ENCODE measurements around the gene CYP26C1.

Gene CYP26C1

GRCh38 chr10:93063977-93064660 lies 3.5 kb downstream of the CYP26C1 start:
- Histone ChIP-seq H3K27ac (ENCODE audit: low read depth, low read length, poor library complexity, severe bottlenecking) (no peak overlapping the region), H3K9me2 (ENCODE audit: low read depth, low read length) (no peaks in the 10 kb centered on the region), H3K27me3 (ENCODE audit: insufficient read depth, low read length) (no peaks in the 10 kb centered on the region), H3K79me2 (ENCODE audit: insufficient read depth, low read length) (no peaks in the 10 kb centered on the region), H3K4me2 (ENCODE audit: low read length) (no peak overlapping the region), H3K4me1 (ENCODE audit: insufficient read depth, low read length, severe bottlenecking) (peaks cover 7% of the 10 kb centered on the region), H3K36me3 (ENCODE audit: insufficient read depth, low read length) (no peaks in the 10 kb centered on the region), H3K9me3 (ENCODE audit: low read length) (no peaks in the 10 kb centered on the region), H3K9ac (ENCODE audit: low read length) (no peak overlapping the region), H4K20me1 (ENCODE audit: insufficient read depth, low read length) (no peaks in the 10 kb centered on the region), H2AFZ (ENCODE audit: low read length) (no peak overlapping the region), H3F3A (ENCODE audit: insufficient read depth, low read length) (no peaks in the 10 kb centered on the region), H3K4me3 (ENCODE audit: low read depth, low read length, poor library complexity, severe bottlenecking) (no peak overlapping the region)
- no peak for TF ChIP-seq EZH2 (IDR thresholded peaks at IDR 0.05; ENCODE audit: borderline replicate concordance, low read length)
- TF ChIP-seq, protein P1, sequence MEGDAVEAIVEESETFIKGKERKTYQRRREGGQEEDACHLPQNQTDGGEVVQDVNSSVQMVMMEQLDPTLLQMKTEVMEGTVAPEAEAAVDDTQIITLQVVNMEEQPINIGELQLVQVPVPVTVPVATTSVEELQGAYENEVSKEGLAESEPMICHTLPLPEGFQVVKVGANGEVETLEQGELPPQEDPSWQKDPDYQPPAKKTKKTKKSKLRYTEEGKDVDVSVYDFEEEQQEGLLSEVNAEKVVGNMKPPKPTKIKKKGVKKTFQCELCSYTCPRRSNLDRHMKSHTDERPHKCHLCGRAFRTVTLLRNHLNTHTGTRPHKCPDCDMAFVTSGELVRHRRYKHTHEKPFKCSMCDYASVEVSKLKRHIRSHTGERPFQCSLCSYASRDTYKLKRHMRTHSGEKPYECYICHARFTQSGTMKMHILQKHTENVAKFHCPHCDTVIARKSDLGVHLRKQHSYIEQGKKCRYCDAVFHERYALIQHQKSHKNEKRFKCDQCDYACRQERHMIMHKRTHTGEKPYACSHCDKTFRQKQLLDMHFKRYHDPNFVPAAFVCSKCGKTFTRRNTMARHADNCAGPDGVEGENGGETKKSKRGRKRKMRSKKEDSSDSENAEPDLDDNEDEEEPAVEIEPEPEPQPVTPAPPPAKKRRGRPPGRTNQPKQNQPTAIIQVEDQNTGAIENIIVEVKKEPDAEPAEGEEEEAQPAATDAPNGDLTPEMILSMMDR (IDR thresholded peaks at IDR 0.05; ENCODE audit: low read length): no peak

GRCh38 chr10:93064874-93065660 lies 4.5 kb downstream of the CYP26C1 start:
- H3K27ac ChIP-seq (ENCODE audit: low read depth, low read length, poor library complexity, severe bottlenecking): no peak overlapping the region
- no peak overlapping the region for H3K4me3 ChIP-seq (ENCODE audit: low read depth, low read length, poor library complexity, severe bottlenecking)
- H4K20me1 ChIP-seq (ENCODE audit: insufficient read depth, low read length): no peaks in the 10 kb centered on the region
- H2AFZ ChIP-seq (ENCODE audit: low read length): no peak overlapping the region
- H3K36me3 ChIP-seq (ENCODE audit: insufficient read depth, low read length): no peaks in the 10 kb centered on the region
- no peak overlapping the region for H3K4me2 ChIP-seq (ENCODE audit: low read length)
- no peaks in the 10 kb centered on the region for H3K9me3 ChIP-seq (ENCODE audit: low read length)
- no peaks in the 10 kb centered on the region for H3F3A ChIP-seq (ENCODE audit: insufficient read depth, low read length)
- H3K79me2 ChIP-seq (ENCODE audit: insufficient read depth, low read length): no peaks in the 10 kb centered on the region
- no peaks in the 10 kb centered on the region for H3K9me2 ChIP-seq (ENCODE audit: low read depth, low read length)
- H3K27me3 ChIP-seq (ENCODE audit: insufficient read depth, low read length): no peaks in the 10 kb centered on the region
- H3K9ac ChIP-seq (ENCODE audit: low read length): no peak overlapping the region
- peaks cover 7% of the 10 kb centered on the region for H3K4me1 ChIP-seq (ENCODE audit: insufficient read depth, low read length, severe bottlenecking)
- TF ChIP-seq EZH2 (IDR thresholded peaks at IDR 0.05; ENCODE audit: borderline replicate concordance, low read length): no peak
- TF ChIP-seq, protein P1 (IDR thresholded peaks at IDR 0.05; ENCODE audit: low read length): no peak

DNA sequence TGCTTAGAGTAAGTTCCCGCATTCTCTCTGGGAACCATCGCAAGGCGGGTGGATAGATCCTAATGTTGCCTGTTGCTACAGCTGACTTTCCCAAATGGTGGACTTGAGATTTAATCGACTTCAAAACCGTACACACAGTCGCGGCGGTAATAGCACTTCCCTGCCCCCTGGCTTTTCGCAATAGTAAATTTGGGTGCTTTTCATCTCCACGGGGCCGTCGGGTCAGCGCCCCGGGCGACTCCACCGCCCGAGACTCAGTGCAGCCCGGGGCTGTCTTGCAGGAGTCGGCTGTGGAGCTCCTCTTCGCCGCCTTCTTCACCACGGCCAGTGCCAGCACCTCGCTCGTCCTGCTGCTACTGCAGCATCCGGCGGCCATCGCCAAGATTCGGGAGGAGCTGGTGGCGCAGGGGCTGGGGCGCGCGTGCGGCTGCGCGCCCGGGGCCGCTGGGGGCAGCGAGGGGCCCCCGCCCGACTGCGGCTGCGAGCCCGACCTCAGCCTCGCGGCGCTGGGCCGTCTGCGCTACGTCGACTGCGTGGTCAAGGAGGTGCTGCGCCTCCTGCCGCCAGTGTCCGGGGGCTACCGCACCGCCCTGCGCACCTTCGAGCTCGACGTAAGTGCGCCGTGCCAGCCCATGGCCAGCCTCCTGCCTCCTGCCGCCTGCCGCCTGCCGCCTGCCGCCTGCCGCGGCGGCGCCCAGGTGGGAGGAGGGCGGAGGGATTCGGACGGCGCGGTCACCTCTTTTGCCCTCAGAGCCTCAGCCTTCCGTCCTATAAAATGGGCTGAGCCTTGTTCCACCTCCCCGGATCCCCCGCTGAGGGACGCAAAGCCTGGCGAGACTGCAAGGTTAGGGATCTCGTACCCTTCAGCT lies 5.3 kb downstream of the CYP26C1 start:
- Histone ChIP-seq H4K20me1 (ENCODE audit: insufficient read depth, low read length) (no peaks in the 10 kb centered on the region), H3F3A (ENCODE audit: insufficient read depth, low read length) (no peaks in the 10 kb centered on the region), H2AFZ (ENCODE audit: low read length) (no peak overlapping the region), H3K9me3 (ENCODE audit: low read length) (no peaks in the 10 kb centered on the region), H3K4me2 (ENCODE audit: low read length) (no peak overlapping the region), H3K27me3 (ENCODE audit: insufficient read depth, low read length) (no peaks in the 10 kb centered on the region), H3K27ac (ENCODE audit: low read depth, low read length, poor library complexity, severe bottlenecking) (no peak overlapping the region), H3K9ac (ENCODE audit: low read length) (no peak overlapping the region), H3K4me1 (ENCODE audit: insufficient read depth, low read length, severe bottlenecking) (peaks cover 7% of the 10 kb centered on the region), H3K79me2 (ENCODE audit: insufficient read depth, low read length) (no peaks in the 10 kb centered on the region), H3K4me3 (ENCODE audit: low read depth, low read length, poor library complexity, severe bottlenecking) (no peak overlapping the region), H3K9me2 (ENCODE audit: low read depth, low read length) (no peaks in the 10 kb centered on the region), H3K36me3 (ENCODE audit: insufficient read depth, low read length) (no peaks in the 10 kb centered on the region)
- TF ChIP-seq, protein P1 (IDR thresholded peaks at IDR 0.05; ENCODE audit: low read length): no peak
- TF ChIP-seq EZH2 (IDR thresholded peaks at IDR 0.05; ENCODE audit: borderline replicate concordance, low read length): no peak
